ENCODE measurements around the gene ZNF669.

DNA sequence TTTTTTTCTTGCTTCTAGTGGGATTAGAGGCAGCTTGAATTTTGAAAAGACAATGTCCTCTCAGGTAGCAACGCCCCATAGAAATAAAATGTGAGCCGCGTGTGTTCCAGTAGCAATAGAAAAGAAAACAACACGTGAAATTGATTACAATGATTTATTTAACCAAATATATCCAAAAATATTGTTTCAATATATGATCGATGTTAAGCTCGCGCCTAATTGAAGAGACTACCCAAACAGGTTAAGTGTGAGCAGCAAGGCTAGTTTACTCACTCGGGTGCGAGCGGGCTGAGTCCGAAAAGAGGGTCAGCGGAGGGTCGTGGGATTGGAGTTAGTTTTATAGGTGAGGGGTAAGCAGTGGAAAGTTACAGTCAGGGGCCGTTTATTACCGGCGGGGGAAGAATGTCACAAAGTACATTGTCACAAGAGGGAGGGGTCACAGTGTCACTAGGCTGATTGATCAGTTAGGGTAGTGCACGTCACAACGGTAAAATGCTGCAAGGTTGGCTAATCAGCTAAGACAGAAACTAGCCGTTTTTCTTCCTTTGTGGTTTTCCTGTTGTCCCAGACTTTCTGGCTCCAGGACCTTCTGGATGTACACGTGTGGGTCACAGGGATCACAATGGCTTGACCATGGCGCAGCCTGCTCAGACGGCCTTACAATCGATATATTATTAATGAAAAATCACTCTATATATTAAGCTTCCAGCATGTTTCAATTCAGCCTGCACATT lies 24.8 kb downstream of the ZNF669 start:
- TF ChIP-seq, protein P1, sequence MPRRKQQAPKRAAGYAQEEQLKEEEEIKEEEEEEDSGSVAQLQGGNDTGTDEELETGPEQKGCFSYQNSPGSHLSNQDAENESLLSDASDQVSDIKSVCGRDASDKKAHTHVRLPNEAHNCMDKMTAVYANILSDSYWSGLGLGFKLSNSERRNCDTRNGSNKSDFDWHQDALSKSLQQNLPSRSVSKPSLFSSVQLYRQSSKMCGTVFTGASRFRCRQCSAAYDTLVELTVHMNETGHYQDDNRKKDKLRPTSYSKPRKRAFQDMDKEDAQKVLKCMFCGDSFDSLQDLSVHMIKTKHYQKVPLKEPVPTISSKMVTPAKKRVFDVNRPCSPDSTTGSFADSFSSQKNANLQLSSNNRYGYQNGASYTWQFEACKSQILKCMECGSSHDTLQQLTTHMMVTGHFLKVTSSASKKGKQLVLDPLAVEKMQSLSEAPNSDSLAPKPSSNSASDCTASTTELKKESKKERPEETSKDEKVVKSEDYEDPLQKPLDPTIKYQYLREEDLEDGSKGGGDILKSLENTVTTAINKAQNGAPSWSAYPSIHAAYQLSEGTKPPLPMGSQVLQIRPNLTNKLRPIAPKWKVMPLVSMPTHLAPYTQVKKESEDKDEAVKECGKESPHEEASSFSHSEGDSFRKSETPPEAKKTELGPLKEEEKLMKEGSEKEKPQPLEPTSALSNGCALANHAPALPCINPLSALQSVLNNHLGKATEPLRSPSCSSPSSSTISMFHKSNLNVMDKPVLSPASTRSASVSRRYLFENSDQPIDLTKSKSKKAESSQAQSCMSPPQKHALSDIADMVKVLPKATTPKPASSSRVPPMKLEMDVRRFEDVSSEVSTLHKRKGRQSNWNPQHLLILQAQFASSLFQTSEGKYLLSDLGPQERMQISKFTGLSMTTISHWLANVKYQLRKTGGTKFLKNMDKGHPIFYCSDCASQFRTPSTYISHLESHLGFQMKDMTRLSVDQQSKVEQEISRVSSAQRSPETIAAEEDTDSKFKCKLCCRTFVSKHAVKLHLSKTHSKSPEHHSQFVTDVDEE (CRISPR knock-in tag; IDR thresholded peaks at IDR 0.05) = no peak
- TF ChIP-seq RARB (CRISPR knock-in tag; IDR thresholded peaks at IDR 0.05) (no peak), CSDC2 (CRISPR knock-in tag; IDR thresholded peaks at IDR 0.05) (no peak), TOX (CRISPR knock-in tag; IDR thresholded peaks at IDR 0.05; ENCODE audit: borderline replicate concordance) (no peak), PPARA (CRISPR knock-in tag; IDR thresholded peaks at IDR 0.05; ENCODE audit: borderline replicate concordance) (no peak), ZC3H10 (CRISPR knock-in tag; IDR thresholded peaks at IDR 0.05) (no peak)
- TF ChIP-seq, protein P2, sequence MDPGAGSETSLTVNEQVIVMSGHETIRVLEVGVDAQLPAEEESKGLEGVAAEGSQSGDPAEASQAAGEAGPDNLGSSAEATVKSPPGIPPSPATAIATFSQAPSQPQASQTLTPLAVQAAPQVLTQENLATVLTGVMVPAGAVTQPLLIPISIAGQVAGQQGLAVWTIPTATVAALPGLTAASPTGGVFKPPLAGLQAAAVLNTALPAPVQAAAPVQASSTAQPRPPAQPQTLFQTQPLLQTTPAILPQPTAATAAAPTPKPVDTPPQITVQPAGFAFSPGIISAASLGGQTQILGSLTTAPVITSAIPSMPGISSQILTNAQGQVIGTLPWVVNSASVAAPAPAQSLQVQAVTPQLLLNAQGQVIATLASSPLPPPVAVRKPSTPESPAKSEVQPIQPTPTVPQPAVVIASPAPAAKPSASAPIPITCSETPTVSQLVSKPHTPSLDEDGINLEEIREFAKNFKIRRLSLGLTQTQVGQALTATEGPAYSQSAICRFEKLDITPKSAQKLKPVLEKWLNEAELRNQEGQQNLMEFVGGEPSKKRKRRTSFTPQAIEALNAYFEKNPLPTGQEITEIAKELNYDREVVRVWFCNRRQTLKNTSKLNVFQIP (CRISPR knock-in tag; IDR thresholded peaks at IDR 0.05; ENCODE audit: borderline replicate concordance, low read depth) = no peak
- TF ChIP-seq, protein P3, sequence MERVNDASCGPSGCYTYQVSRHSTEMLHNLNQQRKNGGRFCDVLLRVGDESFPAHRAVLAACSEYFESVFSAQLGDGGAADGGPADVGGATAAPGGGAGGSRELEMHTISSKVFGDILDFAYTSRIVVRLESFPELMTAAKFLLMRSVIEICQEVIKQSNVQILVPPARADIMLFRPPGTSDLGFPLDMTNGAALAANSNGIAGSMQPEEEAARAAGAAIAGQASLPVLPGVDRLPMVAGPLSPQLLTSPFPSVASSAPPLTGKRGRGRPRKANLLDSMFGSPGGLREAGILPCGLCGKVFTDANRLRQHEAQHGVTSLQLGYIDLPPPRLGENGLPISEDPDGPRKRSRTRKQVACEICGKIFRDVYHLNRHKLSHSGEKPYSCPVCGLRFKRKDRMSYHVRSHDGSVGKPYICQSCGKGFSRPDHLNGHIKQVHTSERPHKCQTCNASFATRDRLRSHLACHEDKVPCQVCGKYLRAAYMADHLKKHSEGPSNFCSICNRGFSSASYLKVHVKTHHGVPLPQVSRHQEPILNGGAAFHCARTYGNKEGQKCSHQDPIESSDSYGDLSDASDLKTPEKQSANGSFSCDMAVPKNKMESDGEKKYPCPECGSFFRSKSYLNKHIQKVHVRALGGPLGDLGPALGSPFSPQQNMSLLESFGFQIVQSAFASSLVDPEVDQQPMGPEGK (CRISPR knock-in tag; IDR thresholded peaks at IDR 0.05; ENCODE audit: borderline replicate concordance) = no peak
